Epithelial cell of proximal tubule (primary cell): ENCODE results near the gene GAST. TPM values are rescaled to one million over a fixed set of nuclear protein-coding genes. Genes with fewer than 3 reads are reported as not detected.

ENCODE experiments used
- DNase-seq: peaks from one replicate; pipeline ENCODE4 v3.0.0-alpha.2; 2011; ENCODE audit warnings: low read depth
- H3K4me3 ChIP-seq: 2 replicates; pipeline ENCODE4 v1.5.1; 2011; ENCODE audit warnings: low read depth, mild to moderate bottlenecking, low read length
- CTCF ChIP-seq: conservative IDR thresholded peaks from 2 replicates; pipeline ENCODE4 v1.5.1; 2012; ENCODE audit warnings: low read depth, mild to moderate bottlenecking, low read length
- total RNA-seq: library from RNA; depleted of rRNA; stranded (reverse); fragments of >200 nt; gene quantifications from 2 replicates; pipeline ENCODE4 v1.2.3, GENCODE V29; 2015

GAST gene
- total RNA-seq, 1 donor from 2014 or later = not detected

- TF ChIP-seq CTCF = peak; percentile 96
- no peak overlapping the region for H3K4me3 ChIP-seq
- no peak for DNase-seq
Measured at GRCh38 chr17:41738077-41738800, 26.1 kb downstream of the GAST start.

GRCh38 chr17:41738801-41739112 lies 26.6 kb downstream of the GAST start:
- no peak overlapping the region for H3K4me3 ChIP-seq
- TF ChIP-seq CTCF = no peak
- no peak for DNase-seq

- peak; percentile 48 for DNase-seq
- TF ChIP-seq CTCF = no peak
- no peak overlapping the region for H3K4me3 ChIP-seq
Measured at GRCh38 chr17:41739661-41740352, 27.7 kb downstream of the GAST start.

- no peak for TF ChIP-seq CTCF
- H3K4me3 ChIP-seq = no peak overlapping the region
- no peak for DNase-seq
Measured at GRCh38 chr17:41740506-41740905, 28.4 kb downstream of the GAST start.

- no peak overlapping the region for H3K4me3 ChIP-seq
- no peak for TF ChIP-seq CTCF
- DNase-seq = no peak
Measured at GRCh38 chr17:41741709-41742108, 29.6 kb downstream of the GAST start.

GRCh38 chr17:41748275-41748674 lies 36.1 kb downstream of the GAST start:
- no peak for TF ChIP-seq CTCF
- H3K4me3 ChIP-seq = no peak overlapping the region
- DNase-seq = no peak

GRCh38 chr17:41750862-41751261 lies 38.7 kb downstream of the GAST start:
- no peak overlapping the region for H3K4me3 ChIP-seq
- no peak for TF ChIP-seq CTCF
- DNase-seq = no peak
